Ammon's horn (tissue), 1 donor: Measurements from ENCODE around the gene SPOCK2.

Source experiments
- DNase-seq: peaks from one replicate; pipeline ENCODE4 v3.0.0-alpha.2; 2016; ENCODE audit warnings: low spot score

SPOCK2 gene

GRCh38 chr10:72072639-72073038 is 15.7 kb downstream of the SPOCK2 start:
- no peak for DNase-seq

GRCh38 chr10:72072046-72072445 is 16.3 kb downstream of the SPOCK2 start:
- DNase-seq = no peak

- no peak for DNase-seq
Measured at GRCh38 chr10:72069751-72070526, 18.4 kb downstream of the SPOCK2 start.

GRCh38 chr10:72068901-72069446 is 19.4 kb downstream of the SPOCK2 start:
- DNase-seq = no peak

- DNase-seq = no peak
Measured at GRCh38 chr10:72068126-72068765, 20.1 kb downstream of the SPOCK2 start.

GRCh38 chr10:72067463-72068125 is 20.8 kb downstream of the SPOCK2 start:
- DNase-seq = no peak

GRCh38 chr10:72066318-72067284 is 21.8 kb downstream of the SPOCK2 start:
- DNase-seq = no peak

- DNase-seq = no peak
Measured at GRCh38 chr10:72065439-72066025, 22.8 kb downstream of the SPOCK2 start.

GRCh38 chr10:72063703-72064391 is 24.5 kb downstream of the SPOCK2 start:
- DNase-seq = no peak

GRCh38 chr10:72062832-72063702 is 25.3 kb downstream of the SPOCK2 start:
- no peak for DNase-seq

GRCh38 chr10:72062382-72062781 is 26.0 kb downstream of the SPOCK2 start:
- peak; percentile 40 for DNase-seq

- DNase-seq = no peak
Measured at GRCh38 chr10:72061930-72062329, 26.4 kb downstream of the SPOCK2 start.

- DNase-seq = no peak
Measured at GRCh38 chr10:72061491-72061890, 26.9 kb downstream of the SPOCK2 start.

- DNase-seq = no peak
Measured at GRCh38 chr10:72059843-72060822, 28.2 kb downstream of the SPOCK2 start.

- no peak for DNase-seq
Measured at GRCh38 chr10:72058989-72059842, 29.1 kb downstream of the SPOCK2 start.

- DNase-seq = no peak
Measured at GRCh38 chr10:72058347-72058898, 29.9 kb downstream of the SPOCK2 start.
